A673 (cell line): ENCODE measurements around the gene ADH1B. TPM values are rescaled to one million over a fixed set of nuclear protein-coding genes. Genes with fewer than 3 reads are reported as not detected.

Experiments used
- BruUV-seq: library from RNA; stranded (reverse); fragments of 400-500 nt; replicated peaks from 2 replicates; lab custom pipeline; 2021; lab: Mats Ljungman, UMichigan
- CTCF ChIA-PET: fragments of 300-600 bp; sonication (Branson Sonifier 250); formaldehyde crosslinking; loops from one replicate; lab custom pipeline; 2022; ENCODE audit warnings: antibody characterized with exemption; lab: Charles Lee
- POLR2A ChIA-PET: fragments of 300-600 bp; sonication (Branson Sonifier 250); formaldehyde crosslinking; loops from one replicate; lab custom pipeline; 2022; ENCODE audit warnings: antibody characterized with exemption; ENCODE audit not compliant: low non-redundant PET; lab: Charles Lee
- DNase-seq: peaks from one replicate; pipeline ENCODE4 v3.0.0-alpha.2; 2015; ENCODE audit warnings: low spot score
- H3K27ac ChIP-seq: fragments of 200-600 bp; sonication (generic); 2 replicates; pipeline ENCODE4 v1.5.1; 2016; ENCODE audit warnings: mixed run types, low read depth, mild to moderate bottlenecking, mixed read lengths, antibody characterized with exemption, low read length; ENCODE audit not compliant: poor library complexity, severe bottlenecking
- H3K27me3 ChIP-seq: fragments of 200-600 bp; sonication (generic); replicated peaks from 2 replicates; pipeline ENCODE4 v1.6.1; 2017; ENCODE audit warnings: mixed run types, low read depth, mild to moderate bottlenecking, mixed read lengths, antibody characterized with exemption, low read length; ENCODE audit not compliant: insufficient read depth, poor library complexity
- H3K36me3 ChIP-seq: fragments of 200-600 bp; sonication (generic); 2 replicates; pipeline ENCODE4 v1.6.1; 2016; ENCODE audit warnings: mixed run types, mild to moderate bottlenecking, mixed read lengths, antibody characterized with exemption, low read length; ENCODE audit not compliant: insufficient read depth, poor library complexity, severe bottlenecking
- H3K4me1 ChIP-seq: fragments of 200-600 bp; sonication (generic); 2 replicates; pipeline ENCODE4 v1.6.1; 2017; ENCODE audit warnings: mixed run types, mild to moderate bottlenecking, mixed read lengths, antibody characterized with exemption, low read length; ENCODE audit not compliant: insufficient read depth, poor library complexity, severe bottlenecking
- H3K4me3 ChIP-seq: fragments of 200-600 bp; sonication (generic); 2 replicates; pipeline ENCODE4 v1.5.1; 2016; ENCODE audit warnings: low read depth, mixed run types, mild to moderate bottlenecking, mixed read lengths, low read length; ENCODE audit not compliant: poor library complexity, severe bottlenecking
- H3K9me3 ChIP-seq: fragments of 200-600 bp; sonication (generic); 2 replicates; pipeline ENCODE4 v1.6.1; 2016; ENCODE audit warnings: mixed run types, low read depth, mild to moderate bottlenecking, mixed read lengths, antibody characterized with exemption, low read length; ENCODE audit not compliant: poor library complexity, severe bottlenecking
- CTCF ChIP-seq: fragments of 300-800, 200-600 bp; sonication (generic); conservative IDR thresholded peaks from 2 replicates; pipeline ENCODE4 v1.5.1; 2017; ENCODE audit warnings: low read depth, mild to moderate bottlenecking, antibody characterized with exemption, low read length, moderate library complexity, mixed read lengths
- EZH2 ChIP-seq: fragments of 200-600 bp; sonication (generic); IDR thresholded peaks from 2 replicates; pipeline ENCODE4 v1.6.1; 2017; ENCODE audit warnings: borderline replicate concordance, low read depth, mild to moderate bottlenecking, mixed read lengths, antibody characterized with exemption, low read length; ENCODE audit not compliant: poor library complexity, severe bottlenecking
- intact Hi-C: fragments of 100-400 bp; cut with micrococcal nuclease; formaldehyde crosslinking; loops from one replicate; pipeline ENCODE4 v1.10.0; 2022; ENCODE audit not compliant: unreplicated experiment
- total RNA-seq: library from RNA; stranded (reverse); gene quantifications from 2 replicates; pipeline ENCODE4 v1.2.3, GENCODE V29; 2021

Gene ADH1B
- total RNA-seq, 1 experiment from 2014 or later = not detected

- Histone ChIP-seq H3K9me3 (no peaks in the 10 kb centered on the region), H3K27me3 (no peaks in the 10 kb centered on the region), H3K27ac (no peak overlapping the region), H3K4me1 (peaks cover 9% of the 10 kb centered on the region), H3K4me3 (no peak overlapping the region), H3K36me3 (no peaks in the 10 kb centered on the region)
- no TSS peak for BruUV-seq
- POLR2A ChIA-PET = no interaction called here
- TF ChIP-seq CTCF (no peak), EZH2 (no peak)
- intact Hi-C loops = no loop called here
- DNase-seq = peak; percentile 84
- CTCF ChIA-PET = no interaction called here
Measured at GRCh38 chr4:99300934-99301333, 20.3 kb downstream of the ADH1B start.

- Histone ChIP-seq H3K4me1 (no peaks in the 10 kb centered on the region), H3K27ac (no peak overlapping the region), H3K9me3 (no peaks in the 10 kb centered on the region), H3K36me3 (no peaks in the 10 kb centered on the region), H3K27me3 (no peaks in the 10 kb centered on the region), H3K4me3 (no peak overlapping the region)
- no peak for DNase-seq
- no TSS peak for BruUV-seq
- CTCF ChIA-PET = no interaction called here
- intact Hi-C loops = no loop called here
- TF ChIP-seq CTCF (no peak), EZH2 (no peak)
- POLR2A ChIA-PET = no interaction called here
Measured at GRCh38 chr4:99293357-99293756, 27.8 kb downstream of the ADH1B start.

- Histone ChIP-seq H3K27me3 (no peaks in the 10 kb centered on the region), H3K9me3 (no peaks in the 10 kb centered on the region), H3K36me3 (no peaks in the 10 kb centered on the region), H3K27ac (no peak within 1 kb of the TSS), H3K4me1 (no peaks in the 10 kb centered on the region), H3K4me3 (no peak within 1 kb of the TSS)
- TF ChIP-seq EZH2 = no peak
- no peak for TF ChIP-seq CTCF
- DNase-seq = no peak
- BruUV-seq = no TSS peak
- intact Hi-C loops = no loop called here
- POLR2A ChIA-PET = no interaction called here
- CTCF ChIA-PET = no interaction called here
Measured at GRCh38 chr4:99290848-99291786, 30.1 kb downstream of the ADH1B start, which contains the start of gene ADH1A. Gene ADH1A (minus strand): TSS chr4:99290985. CDS start chr4:99290914, 71 bp downstream.
